Measurements from ENCODE around the gene KCNH8.
A peak's percentile ranks its signal among the peaks of the same experiment; 100 is the strongest.

KCNH8 gene

GRCh38 chr3:19526071-19526470, 377.8 kb downstream of the KCNH8 start:
- Histone ChIP-seq H3K4me3 (no peak overlapping the region), H3K4me1 (peaks cover 0 to 7% (median 0%) of the 10 kb centered on the region in 10 experiments; a peak in 3 of 20 replicates), H3K9ac (no peak overlapping the region), H4K20me1 (no peaks in the 10 kb centered on the region), H3K9me3 (replicated peaks in 1 of 11) (peaks cover 0 to 4% (median 0%) of the 10 kb centered on the region in 11 experiments; a peak in 3 of 22 replicates), H3K4me2 (peak overlapping the region in 4 of 11 experiments; percentile 7 to 19 (median 9); a peak in 3 of 22 replicates), H3K36me3 (no peaks in the 10 kb centered on the region), H3K27ac (no peak overlapping the region), H3K27me3 (no peaks in the 10 kb centered on the region)
- TF ChIP-seq Cebpa-rat (IDR thresholded peaks at IDR 0.05), result no peak

GRCh38 chr3:19527746-19528145, 379.4 kb downstream of the KCNH8 start:
- H3K4me1 ChIP-seq, result peaks cover 0 to 13% (median 2%) of the 10 kb centered on the region in 10 experiments; a peak in 7 of 20 replicates
- H3K36me3 ChIP-seq, result no peaks in the 10 kb centered on the region
- no peaks in the 10 kb centered on the region for H3K9me3 ChIP-seq (replicated peaks in 1 of 11)
- no peak for TF ChIP-seq Cebpa-rat (IDR thresholded peaks at IDR 0.05)
- no peaks in the 10 kb centered on the region for H3K27me3 ChIP-seq
- no peaks in the 10 kb centered on the region for H4K20me1 ChIP-seq
- no peak overlapping the region for H3K4me3 ChIP-seq
- H3K4me2 ChIP-seq, result no peak overlapping the region
- no peak overlapping the region for H3K9ac ChIP-seq
- no peak overlapping the region for H3K27ac ChIP-seq

- TF ChIP-seq Cebpa-rat (IDR thresholded peaks at IDR 0.05), result no peak
- H3K4me1 ChIP-seq, result peaks cover 0 to 25% (median 5%) of the 10 kb centered on the region in 10 experiments; a peak in 9 of 20 replicates
- H4K20me1 ChIP-seq, result no peaks in the 10 kb centered on the region
- no peaks in the 10 kb centered on the region; a peak in 1 of 22 replicates for H3K9me3 ChIP-seq (replicated peaks in 1 of 11)
- no peak overlapping the region for H3K9ac ChIP-seq
- H3K36me3 ChIP-seq, result no peaks in the 10 kb centered on the region
- peak overlapping the region in 5 of 11 experiments; percentile 16 to 52 (median 34); a peak in 7 of 22 replicates for H3K4me2 ChIP-seq
- H3K4me3 ChIP-seq, result no peak overlapping the region
- H3K27ac ChIP-seq, result no peak overlapping the region
- H3K27me3 ChIP-seq, result no peaks in the 10 kb centered on the region
These were observed 383.1 kb downstream of the KCNH8 start for GRCh38 chr3:19531426-19531825.

- H3K4me2 ChIP-seq, result peak overlapping the region; percentile 48 to 94 (median 69)
- peaks cover 20 to 69% (median 50%) of the 10 kb centered on the region in 10 experiments for H3K4me1 ChIP-seq
- peak overlapping the region in 8 of 11 experiments; percentile 2 to 61 (median 40); a peak in 10 of 22 replicates for H3K27ac ChIP-seq
- no peaks in the 10 kb centered on the region for H4K20me1 ChIP-seq
- TF ChIP-seq Cebpa-rat (IDR thresholded peaks at IDR 0.05), result no peak
- H3K4me3 ChIP-seq, result 0 out of 20 replicates have a peak overlapping the region, but pooled peaks of 1 of the 10 experiments have one; percentile 23
- no peaks in the 10 kb centered on the region; a peak in 3 of 22 replicates for H3K9me3 ChIP-seq (replicated peaks in 1 of 11)
- peak overlapping the region in 1 of 11 experiments; percentile 40; a peak in 3 of 22 replicates for H3K9ac ChIP-seq
- no peaks in the 10 kb centered on the region for H3K27me3 ChIP-seq
- no peaks in the 10 kb centered on the region for H3K36me3 ChIP-seq
These were observed 391.4 kb downstream of the KCNH8 start for GRCh38 chr3:19539518-19540392.

- no peak overlapping the region for H3K9ac ChIP-seq
- peaks cover 20 to 62% (median 50%) of the 10 kb centered on the region in 10 experiments for H3K4me1 ChIP-seq
- peak overlapping the region in 2 of 11 experiments; percentile 40 to 61; a peak in 5 of 22 replicates for H3K27ac ChIP-seq
- H3K9me3 ChIP-seq (replicated peaks in 1 of 11), result no peaks in the 10 kb centered on the region; a peak in 3 of 22 replicates
- H3K4me3 ChIP-seq, result no peak overlapping the region
- no peaks in the 10 kb centered on the region for H3K27me3 ChIP-seq
- no peaks in the 10 kb centered on the region for H4K20me1 ChIP-seq
- no peaks in the 10 kb centered on the region for H3K36me3 ChIP-seq
- TF ChIP-seq Cebpa-rat (IDR thresholded peaks at IDR 0.05), result no peak
- H3K4me2 ChIP-seq, result peak overlapping the region in 10 of 11 experiments; percentile 54 to 94 (median 70); a peak in 20 of 22 replicates
These were observed 392.2 kb downstream of the KCNH8 start for GRCh38 chr3:19540464-19540863.

- H3K4me1 ChIP-seq, result peaks cover 20 to 62% (median 50%) of the 10 kb centered on the region in 10 experiments
- no peaks in the 10 kb centered on the region; a peak in 3 of 22 replicates for H3K9me3 ChIP-seq (replicated peaks in 1 of 11)
- TF ChIP-seq Cebpa-rat (IDR thresholded peaks at IDR 0.05), result no peak
- H3K27me3 ChIP-seq, result no peaks in the 10 kb centered on the region
- H3K27ac ChIP-seq, result no peak overlapping the region
- no peak overlapping the region for H3K4me3 ChIP-seq
- H3K36me3 ChIP-seq, result no peaks in the 10 kb centered on the region
- peak overlapping the region in 5 of 11 experiments; percentile 68 to 94 (median 74); a peak in 6 of 22 replicates for H3K4me2 ChIP-seq
- H4K20me1 ChIP-seq, result no peaks in the 10 kb centered on the region
- no peak overlapping the region for H3K9ac ChIP-seq
These were observed 393.0 kb downstream of the KCNH8 start for GRCh38 chr3:19541284-19541683.

GRCh38 chr3:19543212-19543841, 395.0 kb downstream of the KCNH8 start:
- H3K4me2 ChIP-seq, result peak overlapping the region; percentile 11 to 94 (median 58); a peak in 18 of 22 replicates
- H3K9me3 ChIP-seq (replicated peaks in 1 of 11), result no peaks in the 10 kb centered on the region; a peak in 2 of 22 replicates
- H3K4me3 ChIP-seq, result no peak overlapping the region
- no peak overlapping the region; a peak in 1 of 22 replicates for H3K27ac ChIP-seq
- no peaks in the 10 kb centered on the region for H3K27me3 ChIP-seq
- H3K9ac ChIP-seq, result no peak overlapping the region
- TF ChIP-seq Cebpa-rat (IDR thresholded peaks at IDR 0.05), result no peak
- no peaks in the 10 kb centered on the region for H3K36me3 ChIP-seq
- no peaks in the 10 kb centered on the region for H4K20me1 ChIP-seq
- peaks cover 20 to 62% (median 50%) of the 10 kb centered on the region in 10 experiments for H3K4me1 ChIP-seq

GRCh38 chr3:19547665-19548464, 399.6 kb downstream of the KCNH8 start:
- Histone ChIP-seq H4K20me1 (no peaks in the 10 kb centered on the region), H3K27me3 (no peaks in the 10 kb centered on the region), H3K4me1 (peaks cover 4 to 18% (median 14%) of the 10 kb centered on the region in 10 experiments; a peak in 19 of 20 replicates), H3K9ac (no peak overlapping the region), H3K4me3 (no peak overlapping the region), H3K36me3 (no peaks in the 10 kb centered on the region), H3K4me2 (no peak overlapping the region), H3K27ac (no peak overlapping the region), H3K9me3 (replicated peaks in 1 of 11) (peaks cover 0 to 26% (median 10%) of the 10 kb centered on the region in 11 experiments; a peak in 10 of 22 replicates)
- no peak for TF ChIP-seq Cebpa-rat (IDR thresholded peaks at IDR 0.05)
